HEK293T (cell line): ENCODE results near the gene CLIP1.
"Not testable (repeated sequence)": the region's sequence is repeated elsewhere in the genome, so short reads cannot be mapped to it uniquely, and the experiment has no call there.

Experiments used
- CTCF ChIA-PET: fragments of 350-600 bp; formaldehyde crosslinking; extraction: SDS; loops from one replicate; lab custom pipeline; 2021; ENCODE audit warnings: antibody characterized with exemption, inconsistent platforms; lab: Yijun Ruan, JAX
- POLR2A ChIA-PET: fragments of 350-600 bp; formaldehyde crosslinking; extraction: SDS; loops from one replicate; lab custom pipeline; 2020; ENCODE audit warnings: antibody characterized with exemption, inconsistent platforms; lab: Yijun Ruan, JAX
- DNase-seq: peaks from one replicate; pipeline ENCODE4 v3.0.0; 2012; ENCODE audit warnings: mixed read lengths; ENCODE audit errors: extremely low spot score
- ARNT ChIP-seq: fragments of 450-650 bp; IDR thresholded peaks from 2 replicates; pipeline ENCODE4 v1.6.1; 2017; ENCODE audit warnings: mild to moderate bottlenecking
- BHLHE40 ChIP-seq: fragments of 450-650 bp; IDR thresholded peaks from 2 replicates; pipeline ENCODE4 v1.6.1; 2016; ENCODE audit warnings: mild to moderate bottlenecking, moderate library complexity, borderline replicate concordance
- CTBP1 ChIP-seq: fragments of 450-650 bp; IDR thresholded peaks from 2 replicates; pipeline ENCODE4 v1.6.1; 2016; ENCODE audit warnings: borderline replicate concordance
- ELF4 ChIP-seq: fragments of 450-650 bp; IDR thresholded peaks from 2 replicates; pipeline ENCODE4 v1.6.1; 2017; ENCODE audit warnings: antibody characterized with exemption
- FOXA1 ChIP-seq: fragments of 450-650 bp; IDR thresholded peaks from 2 replicates; pipeline ENCODE4 v1.6.1; 2016; ENCODE audit warnings: mild to moderate bottlenecking
- FOXK2 ChIP-seq: fragments of 450-650 bp; IDR thresholded peaks from 2 replicates; pipeline ENCODE4 v1.6.1; 2016; ENCODE audit warnings: mild to moderate bottlenecking
- FOXM1 ChIP-seq: fragments of 450-650 bp; IDR thresholded peaks from 2 replicates; pipeline ENCODE4 v1.6.1; 2017; ENCODE audit warnings: mild to moderate bottlenecking, borderline replicate concordance
- HDGF ChIP-seq: fragments of 450-650 bp; IDR thresholded peaks from 2 replicates; pipeline ENCODE4 v1.6.1; 2017; ENCODE audit warnings: antibody characterized with exemption, borderline replicate concordance
- L3MBTL2 ChIP-seq: fragments of 450-650 bp; conservative IDR thresholded peaks from 2 replicates; pipeline ENCODE4 v1.6.1; 2016; ENCODE audit warnings: mild to moderate bottlenecking
- LEF1 ChIP-seq: fragments of 450-650 bp; IDR thresholded peaks from 2 replicates; pipeline ENCODE4 v1.6.1; 2017; ENCODE audit warnings: mild to moderate bottlenecking, borderline replicate concordance
- NFRKB ChIP-seq: fragments of 450-650 bp; IDR thresholded peaks from 2 replicates; pipeline ENCODE4 v1.6.1; 2016; ENCODE audit warnings: mild to moderate bottlenecking, moderate library complexity
- SP1 ChIP-seq: fragments of 450-650 bp; IDR thresholded peaks from 2 replicates; pipeline ENCODE4 v1.6.1; 2017
- SUZ12 ChIP-seq: fragments of 450-650 bp; IDR thresholded peaks from 2 replicates; pipeline ENCODE4 v1.6.1; 2016; ENCODE audit warnings: mild to moderate bottlenecking
- TARDBP ChIP-seq: fragments of 450-650 bp; IDR thresholded peaks from 2 replicates; pipeline ENCODE4 v1.6.1; 2016
- ZNF384 ChIP-seq: fragments of 450-650 bp; IDR thresholded peaks from 2 replicates; pipeline ENCODE4 v1.6.1; 2016
- TF ChIP-seq, protein P1 (sequence below): fragments of 450-650 bp; IDR thresholded peaks from 2 replicates; pipeline ENCODE4 v1.6.1; 2016

CLIP1 gene

DNA sequence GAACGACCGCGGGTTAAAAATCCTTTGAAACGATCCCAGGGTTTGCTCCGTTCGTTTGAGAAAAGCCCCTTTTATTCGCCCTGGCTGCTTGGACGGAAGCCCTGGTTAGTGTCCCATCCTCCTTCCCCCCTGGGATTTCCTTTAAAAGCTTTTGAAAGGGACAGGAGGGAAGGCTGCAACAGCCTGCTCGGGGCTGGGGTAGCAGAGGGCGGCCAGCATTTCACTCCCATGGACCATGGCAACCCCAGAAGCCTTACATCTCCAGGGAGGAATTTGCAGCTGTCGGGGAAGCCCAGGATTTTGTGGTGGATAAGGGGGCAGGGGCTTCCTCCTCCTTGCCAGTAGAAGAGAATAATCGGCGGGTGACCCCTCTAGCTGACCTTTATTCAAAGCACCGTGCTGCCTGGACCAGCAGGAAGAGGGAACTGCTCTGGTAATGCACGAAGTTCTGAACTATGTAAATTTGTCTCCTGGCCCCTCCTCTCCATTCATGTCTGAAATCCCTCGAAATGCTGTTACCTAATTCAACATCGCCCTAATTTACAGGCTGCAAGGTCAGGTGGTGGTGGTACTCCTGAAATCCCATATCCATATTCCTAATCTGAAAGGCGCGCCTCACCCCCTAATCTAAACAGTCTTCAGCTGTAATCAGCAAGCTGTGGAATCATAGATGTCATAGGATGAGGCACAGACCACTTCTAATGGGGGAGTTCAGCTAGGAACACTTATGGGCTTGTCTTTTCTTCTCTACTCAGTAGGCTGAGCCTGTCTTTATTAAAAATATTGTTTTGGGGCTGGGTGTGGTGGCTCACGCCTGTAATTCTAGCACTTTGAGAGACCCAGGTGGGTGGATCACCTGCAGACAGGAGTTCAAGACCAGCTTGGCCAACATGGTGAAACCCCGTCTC lies 1.0 kb upstream of the CLIP1 start:
- no peak for DNase-seq

DNA sequence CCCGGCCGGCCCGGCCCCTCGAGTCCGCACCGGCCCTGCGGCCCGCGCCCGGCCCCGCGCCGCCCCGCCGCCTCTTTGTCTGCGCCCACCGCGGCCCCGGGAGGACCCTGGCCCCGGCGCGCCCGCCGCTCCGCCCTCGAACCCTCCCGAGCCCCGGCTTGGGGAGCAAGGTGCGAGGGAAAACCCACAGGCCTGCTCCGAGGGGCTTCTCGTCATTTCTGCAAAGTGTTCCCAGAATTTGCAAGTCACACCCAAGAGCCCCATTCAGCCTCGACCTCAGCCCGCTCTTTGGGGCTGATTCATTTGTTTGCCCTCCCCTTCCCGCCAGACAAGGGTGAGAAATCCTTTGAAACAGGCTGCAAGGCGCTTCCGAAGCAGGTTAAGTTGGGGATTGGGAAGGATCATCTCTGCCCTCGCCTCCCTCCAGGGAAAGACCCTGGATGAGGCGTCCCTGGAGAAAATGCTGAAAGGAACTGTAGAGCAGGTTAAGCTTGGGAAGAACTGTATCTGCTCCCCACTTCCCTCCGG lies 325 bp upstream of the CLIP1 start:
- ChIA-PET CTCF (interaction anchor here (1.0 to 1.3 kb wide), 3 partner anchors 16 to 87 kb away, joined by 3 to 4 read pairs (median 3); no protein-coding TSS in a partner anchor), POLR2A (interaction anchor here (0.8 to 5.0 kb wide), 6 partner anchors 11 to 77 kb away, joined by 3 to 60 read pairs (median 7); partner anchors contain the start of gene ZCCHC8)
- DNase-seq = no peak
- TF ChIP-seq L3MBTL2 (peak; percentile 65), FOXM1 (no peak), SUZ12 (no peak)

More for the DNA sequence above, 1.0 kb upstream of the CLIP1 start:
- POLR2A ChIA-PET = interaction anchor here (1.0 to 5.0 kb wide), 6 partner anchors 17 to 55 kb away, joined by 3 to 60 read pairs (median 4); no protein-coding TSS in a partner anchor
- CTCF ChIA-PET = interaction anchor here (0.5 to 1.3 kb wide), 3 partner anchors 24 to 195 kb away, joined by 3 to 4 read pairs (median 3); no protein-coding TSS in a partner anchor
- TF ChIP-seq ARNT = no peak
- no peak for TF ChIP-seq FOXA1
- no peak for TF ChIP-seq SUZ12
- TF ChIP-seq ELF4 = no peak
- TF ChIP-seq BHLHE40 = no peak
- TF ChIP-seq LEF1 = no peak
- no peak for TF ChIP-seq TARDBP
- TF ChIP-seq L3MBTL2 = no peak
- TF ChIP-seq HDGF = no peak

DNA sequence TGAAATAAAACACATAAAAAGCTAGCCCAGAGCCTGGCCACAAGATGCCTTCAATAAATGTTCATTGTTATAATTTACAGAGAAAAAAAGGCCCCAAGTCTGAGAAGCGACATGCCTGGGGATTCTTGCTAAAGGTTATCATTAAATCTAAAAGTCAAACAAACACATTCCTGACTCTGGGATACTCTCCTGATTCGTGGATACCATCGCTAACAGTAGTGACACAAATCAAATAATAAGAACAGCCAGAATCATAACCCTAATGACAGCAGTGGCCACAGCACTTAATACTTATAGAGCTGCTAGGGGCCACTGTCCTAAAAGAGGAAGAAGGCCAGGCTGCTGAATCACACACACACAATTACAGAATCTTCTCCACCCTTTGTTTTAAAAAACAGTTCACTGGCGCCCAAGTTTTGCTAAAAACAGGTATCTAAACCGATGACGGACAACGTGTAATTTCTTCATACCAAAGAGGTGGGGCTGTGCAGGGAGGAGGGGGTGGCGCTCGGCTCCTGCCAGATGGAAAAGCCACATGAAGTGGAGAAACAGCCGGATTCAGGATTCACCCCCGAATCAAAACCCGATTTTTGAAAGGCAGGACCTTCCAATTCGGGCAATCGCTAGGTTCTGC lies 1.2 kb downstream of the CLIP1 start:
- POLR2A ChIA-PET = interaction anchor here (0.7 to 5.0 kb wide), 4 partner anchors 8 to 79 kb away, joined by 6 to 60 read pairs (median 8); partner anchors contain the start of gene ZCCHC8
- DNase-seq = peak; percentile 30
- TF ChIP-seq LEF1 = no peak
- no peak for TF ChIP-seq NFRKB
- TF ChIP-seq, protein P1, sequence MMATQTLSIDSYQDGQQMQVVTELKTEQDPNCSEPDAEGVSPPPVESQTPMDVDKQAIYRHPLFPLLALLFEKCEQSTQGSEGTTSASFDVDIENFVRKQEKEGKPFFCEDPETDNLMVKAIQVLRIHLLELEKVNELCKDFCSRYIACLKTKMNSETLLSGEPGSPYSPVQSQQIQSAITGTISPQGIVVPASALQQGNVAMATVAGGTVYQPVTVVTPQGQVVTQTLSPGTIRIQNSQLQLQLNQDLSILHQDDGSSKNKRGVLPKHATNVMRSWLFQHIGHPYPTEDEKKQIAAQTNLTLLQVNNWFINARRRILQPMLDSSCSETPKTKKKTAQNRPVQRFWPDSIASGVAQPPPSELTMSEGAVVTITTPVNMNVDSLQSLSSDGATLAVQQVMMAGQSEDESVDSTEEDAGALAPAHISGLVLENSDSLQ = no peak
- TF ChIP-seq FOXM1 = no peak
- TF ChIP-seq TARDBP = no peak
- TF ChIP-seq L3MBTL2 = no peak
- no peak for TF ChIP-seq FOXK2
- no peak for TF ChIP-seq ARNT
- TF ChIP-seq SUZ12 = no peak
- TF ChIP-seq CTBP1 = no peak
- TF ChIP-seq ZNF384 = no peak
- no peak for TF ChIP-seq BHLHE40
- TF ChIP-seq FOXA1 = no peak
- no peak for TF ChIP-seq SP1
- no peak for TF ChIP-seq ELF4
- TF ChIP-seq HDGF = no peak
- CTCF ChIA-PET = interaction anchor here (1.0 kb wide), 2 partner anchors 15 to 85 kb away, joined by 3 read pairs; no protein-coding TSS in a partner anchor

DNA sequence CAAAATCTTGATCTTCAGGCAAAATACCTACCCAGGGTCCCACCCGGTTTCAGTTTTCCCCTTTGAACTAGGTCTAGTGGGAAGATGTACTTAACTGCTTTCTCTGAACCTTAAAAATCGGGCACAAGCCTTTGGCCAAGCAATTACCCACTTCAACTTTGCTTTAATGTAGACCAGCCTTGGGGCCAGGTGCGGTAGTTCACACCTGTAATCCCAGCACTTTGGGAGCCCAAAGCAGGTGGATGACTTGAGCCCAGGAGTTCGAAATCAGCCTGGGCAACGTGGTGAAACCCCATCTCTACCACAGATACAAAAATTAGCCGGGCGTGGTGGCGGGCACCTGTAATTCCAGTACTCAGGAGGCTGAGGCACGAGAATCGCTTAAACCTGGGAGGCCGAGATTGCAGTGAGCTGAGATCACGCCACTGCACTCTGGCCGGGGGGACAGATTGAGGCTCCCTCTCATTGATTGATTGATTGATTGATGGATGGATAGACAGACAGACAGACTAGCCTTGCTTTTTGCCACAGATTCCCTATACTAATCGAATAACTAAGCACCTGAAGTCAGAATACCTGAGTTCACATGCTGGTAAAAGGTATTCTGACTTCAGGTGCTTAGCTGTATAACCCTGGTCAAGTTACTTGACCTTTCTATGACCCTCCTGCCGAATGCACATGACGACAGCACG lies 1.9 kb downstream of the CLIP1 start:
- TF ChIP-seq TARDBP (no peak), ELF4 (no peak), BHLHE40 (no peak), CTBP1 (no peak), ZNF384 (no peak), SUZ12 (no peak), SP1 (no peak)
- TF ChIP-seq, protein P1 = peak; percentile 75
- ChIA-PET POLR2A (interaction anchor here (2.1 to 5.0 kb wide), 2 partner anchors 21 to 80 kb away, joined by 8 to 60 read pairs; partner anchors contain the start of gene ZCCHC8), CTCF (no interaction called here)
- no peak for DNase-seq

DNA sequence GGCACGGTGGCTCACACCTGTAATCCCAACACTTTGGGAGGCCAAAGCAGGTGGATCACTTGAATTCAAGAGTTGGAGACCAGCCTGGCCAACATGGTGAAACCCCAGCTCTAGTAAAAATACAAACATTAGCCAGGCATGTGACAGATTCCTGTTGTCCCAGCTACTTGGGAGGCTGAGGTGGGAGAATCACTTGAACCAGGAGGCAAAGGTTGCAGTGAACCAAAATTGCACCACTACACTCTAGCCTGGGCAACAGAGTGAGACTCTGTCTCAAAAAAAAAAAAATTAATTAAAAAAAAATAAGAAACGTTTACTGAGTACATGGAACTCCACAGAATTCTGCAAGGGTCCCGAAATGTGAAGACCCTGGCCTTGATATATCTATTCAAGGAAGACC lies 3.4 kb downstream of the CLIP1 start:
- CTCF ChIA-PET = interaction anchor here (0.5 to 2.2 kb wide), 2 partner anchors 19 to 83 kb away, joined by 4 to 9 read pairs; no protein-coding TSS in a partner anchor
- DNase-seq = not testable (repeated sequence)
- POLR2A ChIA-PET = interaction anchor here (1.3 kb wide), 1 partner anchor 19 kb away, joined by 9 read pairs; no protein-coding TSS in a partner anchor

DNA sequence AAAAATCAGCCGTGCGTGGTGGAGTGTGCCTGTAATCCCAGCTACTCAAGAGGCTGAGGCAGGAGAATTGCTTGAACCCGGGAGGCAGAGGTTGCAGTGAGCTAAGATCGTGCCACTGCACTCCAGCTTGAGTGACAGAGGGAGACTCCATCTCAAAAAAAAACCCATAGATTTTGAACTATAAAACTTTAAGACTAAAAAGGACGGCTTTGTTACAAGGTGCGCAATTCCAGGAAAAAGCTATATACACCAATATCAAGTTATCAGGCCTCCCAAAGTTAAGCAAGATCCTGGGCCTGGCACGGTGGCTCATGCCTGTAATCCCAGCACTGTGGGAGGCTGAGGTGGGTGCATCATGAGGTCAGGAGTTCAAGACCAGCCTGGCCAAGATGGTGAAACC lies 6.8 kb downstream of the CLIP1 start:
- DNase-seq, CTCF ChIA-PET: not testable (repeated sequence)
- POLR2A ChIA-PET = interaction anchor here (1.6 kb wide), 1 partner anchor 9 kb away, joined by 4 read pairs; no protein-coding TSS in a partner anchor
